NCI-H2171 (cell line): ENCODE results near the gene PPP1R1A.

Experiments
- DNase-seq: peaks from one replicate; lab custom pipeline; 2025; lab: John Stamatoyannopoulos, UW

Gene PPP1R1A

GRCh38 chr12:54571193-54572188 is 17.0 kb downstream of the PPP1R1A start:
- DNase-seq: no peak

GRCh38 chr12:54569995-54570528 is 18.4 kb downstream of the PPP1R1A start:
- no peak for DNase-seq

- no peak for DNase-seq
Observed at GRCh38 chr12:54569072-54569471, 19.4 kb downstream of the PPP1R1A start.

- no peak for DNase-seq
Observed at GRCh38 chr12:54566792-54567191, 21.7 kb downstream of the PPP1R1A start.

DNA sequence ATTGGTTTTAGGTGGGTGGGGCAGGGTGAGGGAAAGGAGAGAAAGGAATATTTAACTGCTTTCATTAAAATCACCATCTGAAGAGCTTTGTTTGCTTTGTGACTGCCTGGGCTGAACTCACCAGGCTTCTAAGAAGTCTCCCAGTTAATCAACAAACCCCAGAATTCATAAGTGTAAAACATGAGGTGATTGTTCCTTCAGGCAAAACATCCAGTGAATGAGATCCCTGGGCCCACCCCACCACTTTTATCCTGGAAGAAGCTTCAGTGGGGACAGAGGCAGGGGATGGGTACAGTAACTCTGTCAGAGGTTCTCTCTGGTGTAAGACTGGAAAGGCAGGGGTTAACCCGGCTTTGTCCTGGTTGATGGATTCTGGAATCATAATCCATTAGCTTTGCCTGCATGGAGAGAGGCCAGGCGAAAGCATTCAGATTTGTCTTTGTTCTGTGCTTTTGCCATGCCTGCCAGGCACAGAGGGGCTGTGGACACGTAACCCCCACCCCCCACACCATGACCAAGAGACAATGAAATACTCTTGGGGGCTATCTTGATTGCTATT is 22.4 kb downstream of the PPP1R1A start:
- no peak for DNase-seq

- no peak for DNase-seq
Observed at GRCh38 chr12:54565310-54565985, 23.0 kb downstream of the PPP1R1A start.

DNA sequence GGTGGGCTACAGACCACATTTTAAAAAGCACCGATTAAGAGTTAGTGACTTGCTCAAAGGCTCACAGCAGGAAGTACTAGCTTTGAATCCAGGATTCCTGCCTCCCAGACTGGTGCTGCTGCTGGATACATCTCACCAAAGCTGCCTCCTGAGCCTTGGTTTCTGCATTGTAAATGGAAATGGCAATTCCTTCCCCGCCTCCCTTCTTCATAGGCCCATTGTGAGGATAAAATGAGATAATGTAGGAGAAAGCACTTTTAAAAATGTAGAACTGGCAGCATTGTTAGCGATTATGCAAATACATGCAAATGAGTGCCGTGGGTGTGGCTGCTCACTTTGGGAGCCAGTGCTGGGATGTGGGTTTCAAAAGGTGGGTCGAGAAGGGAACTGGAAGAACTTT is 23.7 kb downstream of the PPP1R1A start:
- DNase-seq: no peak

- DNase-seq: no peak
Observed at GRCh38 chr12:54563787-54564186, 24.7 kb downstream of the PPP1R1A start.

DNA sequence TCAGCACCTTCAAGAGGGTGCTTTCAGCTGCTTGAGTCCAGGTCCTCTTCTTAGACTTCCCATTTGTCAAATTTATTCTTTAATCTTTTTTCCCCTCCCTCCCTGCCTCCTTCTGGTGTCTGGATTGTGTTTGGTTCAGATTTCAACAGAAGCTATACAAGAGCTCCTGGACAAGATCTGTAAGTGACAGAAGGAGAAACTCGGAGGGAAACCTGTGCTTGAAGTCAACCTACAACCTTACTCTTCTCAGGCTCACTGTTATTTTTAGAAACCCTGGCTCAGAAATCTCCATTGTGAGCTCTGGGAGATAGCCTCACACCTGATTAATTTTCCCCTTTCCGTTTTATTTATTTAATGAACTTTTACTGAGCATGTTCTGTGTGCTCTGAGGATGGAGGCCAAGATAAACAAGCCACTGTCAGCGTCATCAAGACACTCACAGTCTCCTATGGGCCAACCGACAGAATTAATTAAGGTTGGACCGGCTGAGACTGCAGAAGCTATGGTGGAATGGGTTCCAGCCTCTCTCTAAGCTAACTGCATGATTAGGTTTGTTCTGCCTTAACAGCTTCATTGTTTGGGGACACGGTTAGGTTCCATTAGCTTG is 25.6 kb downstream of the PPP1R1A start:
- DNase-seq: no peak

DNA sequence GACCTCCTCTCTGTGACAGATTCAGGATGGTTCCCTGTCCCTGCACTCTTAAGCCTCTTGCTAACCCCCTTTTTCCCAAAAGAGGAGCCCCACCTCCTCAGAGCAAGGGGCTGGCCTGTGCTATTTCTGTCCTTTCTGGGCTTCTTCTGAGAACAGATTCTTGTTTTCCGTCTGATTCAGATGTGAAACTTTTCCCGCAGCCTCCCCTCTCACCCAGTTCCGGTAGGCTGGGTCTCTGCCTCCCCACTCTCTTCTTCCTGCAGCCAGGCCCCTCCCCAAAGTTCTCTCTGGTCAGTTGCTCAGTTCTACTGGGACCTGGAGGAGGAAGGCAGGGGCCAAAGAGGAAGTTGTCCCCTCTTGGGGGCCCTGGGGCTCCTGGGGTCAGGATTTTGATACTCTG is 27.3 kb downstream of the PPP1R1A start:
- DNase-seq: no peak

- DNase-seq: peak; percentile 48
Observed at GRCh38 chr12:54560374-54560858, 28.0 kb downstream of the PPP1R1A start.

GRCh38 chr12:54558759-54559158 is 29.7 kb downstream of the PPP1R1A start:
- no peak for DNase-seq

DNA sequence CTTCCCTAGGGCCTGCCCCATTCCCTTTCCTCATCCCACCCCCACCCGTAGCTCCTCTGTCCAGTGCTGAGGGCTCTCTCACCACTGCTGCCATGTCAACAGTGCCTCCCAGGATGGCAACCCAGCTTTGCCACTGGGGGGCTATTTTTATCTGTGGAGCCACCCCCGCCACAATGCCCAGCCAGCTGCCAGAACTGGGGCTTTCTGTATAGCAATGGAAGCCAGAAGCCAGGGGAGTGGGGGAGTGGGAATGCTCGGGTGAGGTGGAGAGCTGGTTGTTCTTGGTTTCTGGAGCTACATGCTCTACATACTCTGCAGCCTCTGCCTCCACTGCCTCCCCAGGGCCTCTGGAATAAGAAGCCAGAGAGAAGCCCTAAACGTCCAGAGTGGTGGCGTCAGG is 30.1 kb downstream of the PPP1R1A start:
- DNase-seq: no peak

DNA sequence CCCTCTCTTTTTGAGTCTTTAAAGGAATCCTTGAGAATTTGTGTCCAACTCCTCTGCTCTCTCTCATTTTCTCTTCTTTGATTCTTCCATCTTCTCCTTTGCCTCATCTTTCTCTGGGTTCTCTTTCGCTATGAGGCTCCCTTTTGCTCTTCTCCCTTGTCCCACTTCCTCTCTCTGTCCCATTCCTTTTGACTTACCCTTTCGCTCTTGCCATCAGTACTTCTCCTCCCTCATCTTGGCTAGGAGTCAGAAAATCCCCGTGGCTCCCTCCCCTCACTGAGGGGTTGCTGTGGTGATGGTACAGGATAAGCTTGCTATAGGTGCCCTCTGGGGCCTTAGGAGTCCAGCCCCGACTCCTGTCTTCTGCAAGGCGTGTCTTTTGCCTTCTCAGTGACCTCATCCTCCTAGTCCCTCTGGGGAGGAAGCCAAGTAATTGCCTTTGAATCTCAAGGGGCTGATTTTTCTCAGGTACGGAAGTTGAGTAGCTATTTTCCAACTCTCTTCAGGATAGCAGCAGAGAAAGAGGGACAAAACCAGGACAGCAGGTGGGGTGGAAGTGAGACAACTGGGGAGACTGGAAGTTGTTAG is 32.7 kb downstream of the PPP1R1A start:
- DNase-seq: no peak

DNA sequence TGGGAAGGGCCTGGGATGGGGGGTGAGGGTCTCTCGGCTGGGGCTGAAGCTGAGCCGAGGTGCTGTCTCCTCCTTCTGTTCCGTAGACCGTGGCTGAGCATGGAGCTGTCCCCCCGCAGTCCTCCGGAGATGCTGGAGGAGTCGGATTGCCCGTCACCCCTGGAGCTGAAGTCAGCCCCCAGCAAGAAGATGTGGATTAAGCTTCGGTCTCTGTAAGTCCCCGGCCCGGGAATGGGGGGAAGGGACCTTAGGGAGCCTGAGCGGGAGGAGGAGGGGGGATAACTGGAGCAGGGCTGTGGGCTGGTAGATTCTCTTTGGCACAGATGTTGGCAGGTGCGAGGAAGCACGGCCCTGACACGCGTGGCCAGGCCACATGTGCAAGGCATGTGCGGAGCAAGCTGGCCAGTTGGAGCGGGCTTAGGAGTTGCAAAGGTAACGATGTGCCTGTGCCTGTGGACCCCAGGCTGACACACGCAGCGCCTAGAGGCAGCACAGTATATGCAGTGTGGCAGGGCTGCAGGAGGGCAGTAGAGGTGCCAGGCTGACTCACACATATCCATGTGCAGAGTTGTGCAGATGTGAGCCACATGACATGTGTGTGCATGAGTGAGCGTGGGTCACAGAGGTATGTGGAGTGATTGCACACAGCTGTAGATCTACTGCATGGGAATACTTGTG is 38.5 kb downstream of the PPP1R1A start:
- no peak for DNase-seq

DNA sequence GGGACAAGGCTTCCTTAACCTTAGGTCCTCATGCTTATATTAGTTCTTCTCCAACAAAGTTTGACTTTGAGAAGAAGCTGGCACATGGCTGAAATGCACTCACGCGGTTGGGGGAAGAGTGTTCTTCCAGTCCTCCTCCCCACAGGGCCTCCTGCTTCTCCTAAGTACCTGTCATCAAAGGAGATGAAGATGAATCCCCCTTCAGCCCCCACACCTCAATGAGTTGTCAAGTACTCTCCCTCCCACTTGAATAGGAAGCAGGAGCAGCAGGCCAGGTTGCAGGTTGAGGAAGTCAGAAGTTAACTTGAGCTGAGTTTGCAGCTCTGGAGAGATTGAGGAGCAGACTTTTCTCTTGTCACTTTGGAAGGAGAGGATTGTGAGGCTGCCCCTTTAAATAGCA is 41.9 kb downstream of the PPP1R1A start:
- no peak for DNase-seq

DNA sequence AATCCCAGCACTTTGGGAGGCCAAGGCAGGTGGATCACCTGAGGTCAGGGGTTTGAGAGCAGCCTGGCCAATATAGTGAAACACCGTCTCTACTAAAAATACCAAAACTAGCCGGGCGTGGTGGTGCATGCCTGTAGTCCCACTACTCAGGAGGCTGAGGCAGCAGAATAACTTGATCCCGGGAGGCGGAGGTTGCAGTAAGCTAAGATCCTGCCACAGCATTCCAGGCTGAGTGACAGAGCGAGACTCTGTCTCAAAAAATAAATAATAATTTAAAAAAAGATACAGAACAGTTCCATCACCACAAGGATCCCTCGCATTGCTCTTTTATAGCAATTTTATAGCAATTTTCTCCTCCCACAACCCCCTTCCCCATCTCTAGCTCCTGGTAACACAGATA is 43.7 kb downstream of the PPP1R1A start:
- DNase-seq: no peak

GRCh38 chr12:54543526-54543925 is 44.9 kb downstream of the PPP1R1A start:
- no peak for DNase-seq

DNA sequence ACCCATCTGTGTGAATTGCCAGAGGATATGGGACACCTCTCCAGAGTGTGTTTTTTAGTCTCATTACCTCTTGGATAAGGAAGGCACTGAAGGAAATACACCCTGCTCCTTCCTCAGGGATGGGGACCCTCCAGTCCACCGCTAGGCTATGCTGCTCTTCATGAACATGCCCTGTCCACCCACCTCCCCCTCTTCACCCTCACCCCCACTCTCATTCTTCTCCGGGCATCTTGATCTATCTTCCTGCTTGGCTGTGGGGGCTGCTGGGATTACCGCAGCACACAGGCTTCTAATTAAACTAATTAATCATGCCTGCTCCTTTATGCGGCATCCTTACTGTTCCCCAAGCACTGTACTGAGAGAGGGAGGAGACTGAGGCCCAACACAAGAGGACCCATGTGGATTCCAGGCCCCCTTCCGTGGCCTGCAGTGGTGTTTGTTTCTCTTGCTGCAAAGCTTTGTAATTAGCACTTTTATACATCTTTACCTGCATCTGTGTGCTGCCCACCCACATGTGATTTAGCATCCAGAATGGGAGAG is 46.6 kb downstream of the PPP1R1A start:
- DNase-seq: no peak

GRCh38 chr12:54538136-54538700 is 50.2 kb downstream of the PPP1R1A start:
- no peak for DNase-seq
